Measurements from ENCODE around the gene WDR27.
"Not testable (repeated sequence)": the region's sequence is repeated elsewhere in the genome, so short reads cannot be mapped to it uniquely, and the experiment has no call there.

Gene WDR27

GRCh38 chr6:169469028-169469427, 232.8 kb downstream of the WDR27 start:
- no peak for DNase-seq

- DNase-seq: not testable (repeated sequence)
Observed at GRCh38 chr6:169467755-169468154, 234.1 kb downstream of the WDR27 start.

GRCh38 chr6:169466256-169466655, 235.6 kb downstream of the WDR27 start:
- not testable (repeated sequence) for DNase-seq

DNA sequence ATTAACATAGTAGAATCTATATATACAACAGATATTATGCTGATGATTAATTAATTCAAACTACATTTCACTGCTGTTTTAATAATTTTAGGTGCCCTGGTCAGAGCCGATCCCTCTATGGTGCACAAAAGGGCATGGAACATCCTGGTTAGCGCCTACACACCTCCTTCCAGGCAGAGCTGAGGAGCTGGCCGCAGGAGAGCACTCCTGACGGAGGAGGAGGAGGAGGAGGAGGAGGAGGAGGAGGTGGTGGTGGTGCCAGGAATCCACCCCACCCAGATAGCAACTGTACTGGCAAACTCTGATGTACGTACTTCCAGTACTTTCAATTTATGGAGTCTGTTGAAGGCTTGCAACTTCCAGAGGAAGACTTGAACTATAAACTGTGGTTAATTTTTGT, 244.1 kb downstream of the WDR27 start:
- DNase-seq: no peak

- no peak for DNase-seq
Observed at GRCh38 chr6:169456840-169457239, 245.0 kb downstream of the WDR27 start.

DNA sequence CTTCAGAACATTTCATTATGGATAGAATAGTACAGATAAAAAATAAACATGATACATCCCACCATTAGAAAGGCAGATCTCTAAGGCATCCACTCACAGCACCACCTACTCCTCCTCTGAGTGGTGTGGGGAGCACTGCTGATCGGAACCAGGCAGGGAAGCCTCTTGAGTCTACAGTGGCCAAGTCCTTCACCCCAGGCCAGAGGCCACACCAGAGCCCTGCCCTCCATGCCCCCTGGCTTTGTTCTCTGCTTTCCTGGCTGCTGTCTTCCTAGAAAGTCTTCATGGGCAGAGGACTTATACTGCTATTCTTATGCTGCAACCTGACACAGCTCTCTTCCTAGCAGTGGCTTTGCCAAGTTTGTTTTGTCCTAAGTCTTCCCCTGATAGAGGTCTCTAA, 246.4 kb downstream of the WDR27 start:
- no peak for DNase-seq

GRCh38 chr6:169454872-169455204, 247.0 kb downstream of the WDR27 start:
- DNase-seq: no peak

DNA sequence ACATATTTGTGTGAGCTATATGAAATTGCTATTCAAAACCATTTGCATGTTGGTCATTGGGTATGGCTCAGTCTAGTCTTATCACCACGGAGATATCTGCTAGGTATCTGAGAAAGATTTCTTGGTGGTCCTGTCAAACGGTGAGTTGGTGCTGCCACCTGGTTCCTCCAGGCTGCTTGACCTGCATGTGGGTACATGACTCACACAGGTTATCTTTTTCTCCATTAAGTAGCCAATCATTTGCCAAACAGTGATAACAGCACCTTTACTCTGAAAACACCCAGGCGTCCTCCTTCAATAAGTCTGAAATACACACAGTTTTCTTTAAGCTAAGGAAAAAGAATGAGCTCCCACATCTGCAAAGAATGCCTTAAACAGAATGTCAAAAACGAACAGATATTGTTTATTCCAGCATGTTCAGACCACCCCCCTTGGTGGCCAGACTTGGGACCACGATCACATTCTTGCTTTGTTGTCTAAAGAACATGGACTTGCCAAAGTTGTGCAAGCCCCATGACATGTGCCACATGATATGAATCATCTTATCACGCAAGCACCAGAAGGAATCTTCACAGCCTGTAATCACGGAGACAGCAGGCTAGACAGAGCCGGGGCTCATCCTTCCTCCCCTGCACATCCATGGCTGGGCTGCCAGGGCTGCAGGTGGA, 247.5 kb downstream of the WDR27 start:
- no peak for DNase-seq

DNA sequence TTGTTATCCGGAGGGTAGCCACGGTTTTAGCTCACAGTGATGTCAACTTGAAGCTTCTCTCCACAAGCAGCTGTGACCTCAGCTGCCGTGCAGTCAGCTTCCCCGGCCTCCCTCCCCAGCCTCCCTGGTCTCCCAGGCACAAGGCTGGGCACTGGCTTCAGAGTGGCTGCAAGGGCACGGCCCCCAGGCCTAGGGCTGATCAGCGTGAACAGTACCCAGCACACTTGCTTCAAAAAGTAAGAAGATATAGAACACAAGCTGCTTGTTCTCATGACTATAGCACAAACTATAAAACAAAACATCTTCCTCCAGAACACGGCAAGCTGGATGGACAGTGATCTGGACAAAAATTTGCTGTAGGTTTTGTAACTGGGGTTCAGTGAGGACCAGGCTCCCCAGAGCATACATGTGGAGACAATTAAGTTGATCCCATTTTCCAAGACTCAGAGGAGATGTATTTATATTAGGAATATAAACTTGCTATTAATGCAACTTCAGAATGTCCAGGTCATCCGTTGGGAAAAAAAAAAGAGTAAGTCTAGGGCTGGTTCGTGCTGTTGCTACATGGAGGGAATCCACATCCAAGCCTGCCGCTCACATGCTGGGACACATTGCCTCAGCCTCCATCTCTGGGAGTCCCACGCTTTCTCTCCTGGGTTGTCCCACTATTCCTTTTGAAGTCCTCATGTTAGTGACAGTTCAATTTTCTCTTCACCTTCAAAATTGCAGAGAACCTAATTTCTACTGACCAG, 248.8 kb downstream of the WDR27 start:
- DNase-seq: no peak

DNA sequence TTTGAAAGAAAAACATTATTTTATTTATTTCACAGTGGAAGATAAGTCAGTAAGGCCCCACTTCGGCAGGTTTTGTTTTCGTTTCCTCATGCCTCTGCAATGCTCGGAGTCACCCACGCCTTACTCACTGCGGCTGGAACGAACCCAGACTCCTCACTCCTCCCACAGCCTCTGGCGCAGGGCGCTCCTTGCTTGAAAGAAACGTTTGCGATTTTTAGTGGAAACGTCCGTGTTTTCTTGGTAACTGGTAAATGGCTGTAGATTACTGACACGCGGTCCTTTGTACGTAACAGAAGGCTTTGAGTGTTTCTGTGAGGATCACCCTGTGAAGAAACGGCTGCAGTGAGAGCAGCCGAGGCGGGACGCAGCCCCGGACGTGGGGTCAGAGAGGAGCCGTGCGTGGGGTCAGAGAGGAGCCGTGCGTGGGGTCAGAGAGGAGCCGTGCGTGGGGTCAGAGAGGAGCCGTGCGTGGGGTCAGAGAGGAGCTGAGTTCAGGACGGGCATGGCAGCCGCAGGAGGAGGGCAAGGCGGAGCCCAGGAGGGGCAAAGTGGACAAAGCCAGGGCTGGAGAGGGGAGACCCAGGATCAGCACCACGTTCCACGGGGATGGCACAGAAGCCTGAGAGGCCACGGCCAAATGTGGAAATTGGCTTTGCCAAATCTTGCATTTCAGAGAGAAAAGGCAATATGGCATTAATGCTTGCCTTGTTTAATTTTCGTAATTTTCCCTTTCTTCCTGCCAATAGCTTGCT, 249.5 kb downstream of the WDR27 start:
- no peak for DNase-seq

DNA sequence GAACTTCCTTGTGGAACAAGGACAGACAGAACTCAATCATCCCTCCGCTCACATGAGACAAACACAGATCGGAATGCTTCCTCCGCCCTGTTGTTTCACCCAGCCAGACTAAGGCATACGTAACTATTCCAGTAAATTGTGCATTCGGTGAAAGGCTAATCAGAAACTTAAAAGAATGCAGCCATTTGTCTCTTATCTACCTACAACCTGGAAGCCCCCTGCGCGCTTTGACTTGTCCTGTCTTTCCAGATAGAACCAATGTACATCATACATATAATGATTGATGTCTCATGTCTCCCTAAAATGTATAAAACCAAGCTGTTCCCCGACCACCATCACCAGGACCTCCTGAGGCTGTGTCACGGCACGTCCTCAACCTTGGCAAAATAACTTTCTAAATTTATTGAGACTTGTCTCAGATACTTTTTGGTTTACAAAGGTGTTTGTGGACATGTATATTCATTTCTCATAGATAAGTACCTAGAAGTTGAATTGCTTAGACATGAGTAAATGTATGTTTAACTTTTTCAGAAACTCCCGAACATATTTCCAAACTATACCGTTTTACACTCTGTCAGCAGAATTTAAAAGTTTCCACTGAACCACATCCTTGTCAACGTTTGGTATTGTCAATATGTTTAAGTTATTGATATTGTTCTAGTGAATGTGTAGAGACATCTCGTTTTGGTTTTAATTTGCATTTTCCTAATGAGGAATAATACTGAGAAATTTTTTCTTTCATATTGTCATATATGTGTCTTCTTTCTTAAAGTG, 250.6 kb downstream of the WDR27 start:
- DNase-seq: no peak

DNA sequence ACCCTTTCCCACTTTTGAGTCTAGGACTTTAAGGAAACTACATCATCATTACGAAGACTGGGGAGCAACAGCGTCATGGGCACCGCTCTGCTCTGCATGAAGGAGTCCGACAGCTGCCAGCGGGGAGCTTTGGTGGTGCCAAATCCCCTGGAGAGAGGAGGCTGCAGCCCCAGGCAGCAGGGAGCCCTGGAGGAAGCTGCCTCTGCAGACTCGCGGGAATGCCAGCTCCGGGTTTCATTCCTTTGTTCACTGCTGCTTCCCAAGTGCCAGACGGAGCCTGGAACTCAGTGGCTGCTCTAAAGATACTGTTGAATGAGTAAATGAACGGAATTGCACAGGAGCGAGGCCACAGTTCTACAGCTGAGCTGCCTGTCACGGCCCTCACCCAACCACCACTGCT, 251.7 kb downstream of the WDR27 start:
- DNase-seq: no peak

DNA sequence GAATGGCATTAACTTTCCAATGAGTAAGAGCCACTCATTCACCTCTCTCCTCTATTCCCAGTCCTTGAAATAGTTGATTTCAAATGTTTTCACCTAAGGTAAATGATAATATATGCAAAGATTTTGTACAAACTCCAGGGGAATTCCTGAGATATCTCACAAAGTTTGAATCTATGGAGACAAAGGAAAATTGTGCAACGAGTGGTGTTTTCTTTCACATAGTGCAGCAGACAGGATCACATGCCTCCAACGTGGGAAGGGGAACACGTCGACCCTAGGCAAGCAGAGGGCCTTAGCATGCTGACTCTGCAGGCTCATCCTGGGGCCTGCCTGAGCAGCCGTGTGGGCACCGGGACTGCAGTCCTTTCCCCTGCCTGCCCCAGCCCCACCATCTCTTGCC, 252.6 kb downstream of the WDR27 start:
- DNase-seq: no peak

GRCh38 chr6:169445661-169446581, 255.9 kb downstream of the WDR27 start:
- peak; percentile 68 for DNase-seq

DNA sequence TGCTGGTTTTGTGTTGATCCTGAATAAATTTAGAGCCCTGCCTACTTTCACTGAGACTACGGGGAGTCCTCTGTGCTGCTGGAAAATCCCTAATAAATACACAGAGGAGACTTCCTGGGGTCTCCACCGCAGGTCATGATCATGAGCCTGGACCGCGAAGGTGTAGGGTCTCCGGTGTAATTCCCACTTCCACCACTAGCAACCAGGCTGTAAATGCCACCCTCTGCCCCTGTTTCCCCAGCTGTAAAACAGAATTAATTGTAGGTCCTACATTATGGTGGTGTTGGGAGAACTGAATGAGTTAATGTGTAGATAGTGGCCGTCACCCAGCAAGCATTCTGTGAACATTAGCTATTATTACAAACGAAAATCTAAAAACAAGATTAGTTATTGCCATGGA, 256.6 kb downstream of the WDR27 start:
- DNase-seq: no peak

- DNase-seq: no peak
Observed at GRCh38 chr6:169441292-169441691, 260.5 kb downstream of the WDR27 start.

- DNase-seq: no peak
Observed at GRCh38 chr6:169439710-169440109, 262.1 kb downstream of the WDR27 start.

- DNase-seq: not testable (repeated sequence)
Observed at GRCh38 chr6:169434554-169434953, 267.3 kb downstream of the WDR27 start.

DNA sequence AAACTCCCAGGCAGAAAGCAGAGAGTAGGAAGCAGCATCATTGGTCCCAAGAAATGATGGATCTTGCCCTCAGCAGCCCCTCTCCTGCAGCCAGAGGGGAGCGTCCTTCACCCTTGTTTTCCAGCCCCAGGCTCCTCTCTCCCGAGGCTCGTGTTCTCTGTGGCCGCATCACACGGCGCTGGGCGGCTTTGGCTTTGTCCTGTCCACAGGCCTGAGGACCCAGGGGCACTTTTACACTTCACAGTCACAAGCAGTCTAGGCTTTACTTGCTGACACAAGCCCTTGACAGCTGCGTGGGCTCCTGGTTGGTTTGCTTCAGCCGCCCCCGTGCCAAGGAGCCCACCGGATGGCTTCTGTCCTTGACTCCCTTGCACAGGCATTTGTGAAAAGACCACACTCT, 272.8 kb downstream of the WDR27 start:
- no peak for DNase-seq

DNA sequence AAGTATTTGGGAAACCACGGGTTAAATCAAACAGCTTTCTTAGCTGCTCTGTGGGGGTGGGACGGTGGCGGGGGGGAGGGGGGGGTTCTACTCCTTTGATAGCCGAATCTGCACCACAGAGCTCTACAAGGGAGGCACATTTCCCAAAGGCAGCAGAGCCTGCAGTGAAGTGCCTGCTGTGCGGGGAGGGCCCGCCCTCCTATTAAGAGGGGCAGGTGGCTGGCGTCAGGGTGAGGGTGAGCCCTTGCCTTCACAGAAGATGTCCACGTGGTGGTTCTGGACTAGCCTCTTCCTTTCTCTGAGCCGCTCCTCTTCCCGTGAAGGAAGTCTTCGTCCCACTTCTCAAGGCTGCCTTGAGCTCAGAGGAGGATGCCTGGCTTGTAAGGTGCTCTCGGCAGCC, 273.3 kb downstream of the WDR27 start:
- DNase-seq: no peak

GRCh38 chr6:169427856-169428255, 274.0 kb downstream of the WDR27 start:
- no peak for DNase-seq

- no peak for DNase-seq
Observed at GRCh38 chr6:169426611-169427010, 275.2 kb downstream of the WDR27 start.

Data from right forelimb (tissue), 1 donor.